OCI-LY1 (cell line): Measurements from ENCODE around the gene TM2D3.

ENCODE experiments used
- CTCF ChIP-seq: fragments of 200-600 bp; sonication (generic), shearing (Covaris generic); IDR thresholded peaks from 2 replicates; pipeline ENCODE4 v1.5.1; 2017; ENCODE audit warnings: mild to moderate bottlenecking, antibody characterized with exemption, low read length, moderate library complexity, mixed read lengths
- EZH2 ChIP-seq: fragments of 200-600 bp; sonication (generic), shearing (Covaris generic); IDR thresholded peaks from 2 replicates; pipeline ENCODE4 v1.8.0; 2017; ENCODE audit warnings: borderline replicate concordance, mixed run types, mild to moderate bottlenecking, antibody characterized with exemption, low read length, moderate library complexity, mixed read lengths

- TF ChIP-seq CTCF (no peak), EZH2 (no peak)
These were observed 20.1 kb upstream of the TM2D3 start for GRCh38 chr15:101672298-101672697.
